ENCODE data around the gene ENTR1. TPM values are rescaled to one million over a fixed set of nuclear protein-coding genes. Genes with fewer than 3 reads are reported as not detected.

ENTR1 gene
- total and polyA plus RNA-seq, 2 of the 13 experiments (the other 11 are each of a cell fraction or from before 2014, with no cell fraction given), result 70.1 to 76.4 TPM

DNA sequence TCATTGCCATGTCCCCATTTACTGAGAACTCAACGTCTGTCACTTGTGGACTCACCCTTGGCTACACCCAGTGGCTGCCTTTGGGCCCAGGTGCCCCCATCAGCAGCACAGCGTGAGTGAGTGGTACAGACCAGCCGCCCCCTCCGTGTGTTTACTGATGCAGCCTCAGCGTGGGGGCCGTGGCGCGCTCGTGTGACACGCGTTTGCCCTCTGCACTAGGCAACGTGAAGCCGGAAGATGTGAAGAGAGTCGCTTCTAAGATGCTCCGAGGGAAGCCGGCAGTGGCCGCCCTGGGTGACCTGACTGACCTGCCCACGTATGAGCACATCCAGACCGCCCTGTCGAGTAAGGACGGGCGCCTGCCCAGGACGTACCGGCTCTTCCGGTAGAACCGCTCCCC, 12.5 kb upstream of the ENTR1 start:
- in situ Hi-C loops (cut with HindIII; ENCODE audit: extremely low pct_ligation_motif_present, low pct_unique_long_range_greater_than_20kb), result no loop called here
- WGBS (ENCODE audit: low lambda C conversion rate), result 98% methylated on average over 26 of the region's 26 CpGs
- intact Hi-C loops (cut with micrococcal nuclease; ENCODE audit: unreplicated experiment), result no loop called here
- no peaks in the 10 kb centered on the region for H3K9me3 ChIP-seq (ENCODE audit: low read length)
- H4K20me1 ChIP-seq (ENCODE audit: insufficient read depth, low read length), result no peaks in the 10 kb centered on the region
- no peak overlapping the region for H2AFZ ChIP-seq (ENCODE audit: low read length)
- H3K36me3 ChIP-seq (replicated peaks in 1 of 2; ENCODE audit: control insufficient read depth in 1 of 2, insufficient read depth in 2 of 2, low read length in 2 of 2), result peaks cover 27 to 53% of the 10 kb centered on the region in 2 experiments; a peak in 4 of 5 replicates
- no peak overlapping the region for H3K4me2 ChIP-seq (ENCODE audit: low read depth, low read length)
- ChIA-PET POLR2A (no interaction called here), CTCF (ENCODE audit: low intra/inter-chr PET ratio, low total read pairs) (no interaction called here)
- DNase-seq (ENCODE audit: low spot score) (no peak), ATAC-seq (no peak), FAIRE-seq (no peak)
- TF ChIP-seq ZNF530 (CRISPR knock-in tag; IDR thresholded peaks at IDR 0.05; ENCODE audit: low read depth), result no peak
- peak; percentile 3 for TF ChIP-seq AGO2 (optimal IDR thresholded peaks at IDR 0.05; ENCODE audit: low read depth, low read length)
- TF ChIP-seq NFKB2 (CRISPR knock-in tag; IDR thresholded peaks at IDR 0.05; ENCODE audit: borderline replicate concordance), result no peak
- no peak overlapping the region for H3K4me3 ChIP-seq (replicated peaks in 1 of 3; ENCODE audit: insufficient read depth in 1 of 3, low read depth in 2 of 3, low read length in 3 of 3)
- H3K27ac ChIP-seq (ENCODE audit: extremely low read length, insufficient read depth, low read length), result no peak overlapping the region
- no peaks in the 10 kb centered on the region for H3K79me2 ChIP-seq (ENCODE audit: insufficient read depth, low read length)
- H3K4me1 ChIP-seq (ENCODE audit: insufficient read depth, low read length), result no peaks in the 10 kb centered on the region
- no peaks in the 10 kb centered on the region for H3K27me3 ChIP-seq (ENCODE audit: control insufficient read depth in 1 of 2, insufficient read depth in 2 of 2, low read length in 2 of 2)
- H3K9ac ChIP-seq (ENCODE audit: insufficient read depth, low read depth, low read length), result no peak overlapping the region
- BruUV-seq (replicated peaks), result no TSS peak

GRCh38 chr9:136421791-136422190, 11.4 kb upstream of the ENTR1 start:
- H3K9me3 ChIP-seq (ENCODE audit: low read length), result no peaks in the 10 kb centered on the region
- intact Hi-C loops (cut with micrococcal nuclease; ENCODE audit: unreplicated experiment), result no loop called here
- no peak overlapping the region for H3K4me2 ChIP-seq (ENCODE audit: low read depth, low read length)
- peaks cover 31 to 62% of the 10 kb centered on the region in 2 experiments for H3K36me3 ChIP-seq (replicated peaks in 1 of 2; ENCODE audit: control insufficient read depth in 1 of 2, insufficient read depth in 2 of 2, low read length in 2 of 2)
- no peak for DNase-seq (ENCODE audit: low spot score)
- H3K9ac ChIP-seq (ENCODE audit: insufficient read depth, low read depth, low read length), result no peak overlapping the region
- no peak overlapping the region for H3K4me3 ChIP-seq (replicated peaks in 1 of 3; ENCODE audit: insufficient read depth in 1 of 3, low read depth in 2 of 3, low read length in 3 of 3)
- no peak overlapping the region for H3K27ac ChIP-seq (ENCODE audit: extremely low read length, insufficient read depth, low read length)
- no peak for ATAC-seq
- in situ Hi-C loops (cut with HindIII; ENCODE audit: extremely low pct_ligation_motif_present, low pct_unique_long_range_greater_than_20kb), result no loop called here
- H4K20me1 ChIP-seq (ENCODE audit: insufficient read depth, low read length), result no peaks in the 10 kb centered on the region
- no peak for FAIRE-seq
- H2AFZ ChIP-seq (ENCODE audit: low read length), result no peak overlapping the region
- H3K4me1 ChIP-seq (ENCODE audit: insufficient read depth, low read length), result no peaks in the 10 kb centered on the region
- BruUV-seq (replicated peaks), result no TSS peak
- ChIA-PET CTCF (ENCODE audit: low intra/inter-chr PET ratio, low total read pairs) (no interaction called here), POLR2A (no interaction called here)
- WGBS (ENCODE audit: low lambda C conversion rate), result 100% methylated on average over 11 of the region's 21 CpGs
- no peaks in the 10 kb centered on the region for H3K79me2 ChIP-seq (ENCODE audit: insufficient read depth, low read length)
- TF ChIP-seq CREB1 (IDR thresholded peaks at IDR 0.05) (no peak), CREB1 (CRISPR knock-in tag; IDR thresholded peaks at IDR 0.05) (no peak), LCORL (IDR thresholded peaks at IDR 0.05) (no peak), LCORL (CRISPR knock-in tag; IDR thresholded peaks at IDR 0.05) (no peak), RBFOX2 (IDR thresholded peaks at IDR 0.05; ENCODE audit: low read depth, low read length) (peak; percentile 63), ZNF331 (CRISPR knock-in tag; IDR thresholded peaks at IDR 0.05) (no peak), AGO2 (optimal IDR thresholded peaks at IDR 0.05; ENCODE audit: low read depth, low read length) (peak; percentile 38)
- no peaks in the 10 kb centered on the region for H3K27me3 ChIP-seq (ENCODE audit: control insufficient read depth in 1 of 2, insufficient read depth in 2 of 2, low read length in 2 of 2)

All from HepG2 (cell line).